ENCODE data around the gene ACYP2. TPM values are rescaled to one million over a fixed set of nuclear protein-coding genes. Genes with fewer than 3 reads are reported as not detected.
"Not testable (repeated sequence)": the region's sequence is repeated elsewhere in the genome, so short reads cannot be mapped to it uniquely, and the experiment has no call there.

Gene ACYP2
- 1 to 10 TPM; 9.9 TPM for total RNA-seq

DNA sequence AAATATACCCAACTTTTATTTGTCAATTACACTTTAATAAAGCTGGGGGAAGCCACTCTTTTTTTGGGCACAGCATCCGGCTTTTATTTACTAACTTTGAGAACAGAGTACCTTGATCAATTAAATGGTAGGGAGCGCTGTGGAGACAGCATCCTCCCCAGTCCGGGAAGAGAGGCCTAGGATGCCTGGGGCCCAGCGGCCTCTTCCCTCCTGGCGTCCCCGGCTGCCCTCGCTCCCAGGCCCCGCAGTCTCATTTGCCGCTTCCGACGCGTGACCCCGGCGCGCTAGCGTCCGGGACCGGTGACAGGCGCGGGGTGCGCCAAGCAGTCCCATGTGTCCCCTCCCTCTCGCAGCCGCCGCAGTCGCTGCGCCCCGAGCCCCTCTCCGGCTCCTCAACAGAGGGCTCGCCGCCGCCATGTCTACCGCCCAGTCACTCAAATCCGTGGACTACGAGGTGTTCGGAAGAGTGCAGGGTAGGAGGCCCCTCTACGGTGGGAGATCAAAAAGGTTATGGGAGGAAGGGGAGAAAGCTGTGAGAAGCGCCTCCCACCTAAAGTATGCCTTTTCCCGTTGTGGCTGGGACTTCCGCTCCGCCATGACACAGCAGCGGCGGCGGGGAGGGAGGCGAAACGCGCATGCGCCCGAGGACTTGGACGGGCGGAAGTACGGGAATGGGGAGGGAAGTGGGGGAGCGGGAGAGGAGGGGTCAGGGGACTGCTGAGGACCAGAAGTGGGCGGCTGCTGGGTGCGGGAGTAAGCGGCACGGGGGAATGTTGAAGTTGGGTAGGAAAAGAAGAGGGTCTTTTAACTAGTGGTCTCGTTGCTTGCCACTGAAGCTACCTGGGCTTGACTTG, at the start of gene ACYP2:
Gene ACYP2 (plus strand): TSS at position 332 of the 854 bp plus-strand sequence.
- peaks cover 11% of the 10 kb centered on the region for H3K4me1 Mint-ChIP-seq
- H3K9me3 Mint-ChIP-seq (ENCODE audit: low read depth) = peaks cover 6% of the 10 kb centered on the region
- no peaks in the 10 kb centered on the region for H3K27me3 Mint-ChIP-seq
- peak; percentile 88 for ATAC-seq
- DNase-seq = peak; percentile 94
- H3K27ac Mint-ChIP-seq = peak within 1 kb of the TSS; percentile 97
- peaks cover 30% of the 10 kb centered on the region for H3K36me3 Mint-ChIP-seq
- CTCF ChIA-PET = interaction anchor here (1.0 to 2.4 kb wide), 5 partner anchors 9 to 407 kb away, joined by 3 to 10 read pairs (median 3); no protein-coding TSS in a partner anchor
- H3K4me3 Mint-ChIP-seq = peak within 1 kb of the TSS; percentile 84

DNA sequence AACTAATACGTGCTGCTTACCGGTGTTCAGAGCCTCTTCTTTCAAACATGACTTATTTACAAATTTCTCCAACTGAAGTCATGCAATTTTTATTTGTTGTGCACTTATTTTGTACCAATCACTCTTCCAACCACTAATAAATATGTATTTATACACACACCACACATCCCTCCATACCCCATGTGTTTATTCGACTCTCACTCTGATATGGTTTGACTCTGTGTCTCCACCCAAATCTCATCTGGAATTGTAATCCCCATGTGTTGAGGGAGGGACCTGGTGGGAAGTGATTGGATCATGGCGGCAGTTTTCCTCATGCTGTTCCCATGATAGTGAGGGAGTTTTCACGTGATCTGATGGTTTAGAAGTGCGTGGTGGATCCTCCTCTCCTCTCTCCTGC, 49.5 kb upstream of the ACYP2 start:
- CTCF ChIA-PET = no interaction called here
- Mint-ChIP-seq H3K4me3 (no peak overlapping the region), H3K27ac (no peak overlapping the region), H3K9me3 (ENCODE audit: low read depth) (peaks cover 2% of the 10 kb centered on the region), H3K27me3 (no peaks in the 10 kb centered on the region), H3K36me3 (peaks cover 7% of the 10 kb centered on the region), H3K4me1 (no peaks in the 10 kb centered on the region)
- ATAC-seq (no peak), DNase-seq (no peak)

DNA sequence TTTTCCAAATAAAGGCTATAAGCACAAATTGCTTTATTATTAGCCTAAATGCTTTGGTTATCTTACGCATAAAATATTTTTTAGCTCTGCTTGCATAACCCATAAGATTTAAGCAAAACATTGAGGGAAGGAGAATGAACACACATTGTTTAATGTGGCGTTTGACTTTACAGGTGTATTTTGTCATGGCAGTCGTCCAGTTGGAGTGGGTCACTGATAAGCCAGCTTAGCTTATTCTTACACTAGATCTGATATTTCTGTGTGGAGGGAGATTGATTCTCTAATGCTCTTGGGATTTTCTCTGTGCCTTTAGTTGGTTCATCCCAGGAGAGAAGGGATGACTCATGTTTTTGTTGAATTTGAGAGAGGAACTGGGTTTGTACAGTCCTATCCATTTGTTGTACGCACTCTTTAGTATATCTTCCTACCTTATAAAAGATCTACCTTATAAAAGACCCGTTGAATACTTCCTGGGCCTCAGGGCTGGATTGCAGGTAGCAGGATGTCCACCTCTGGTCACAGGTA, 47.5 kb upstream of the ACYP2 start:
- Mint-ChIP-seq H3K4me3 (no peak overlapping the region), H3K9me3 (ENCODE audit: low read depth) (no peaks in the 10 kb centered on the region), H3K27me3 (no peaks in the 10 kb centered on the region), H3K27ac (no peak overlapping the region), H3K36me3 (peaks cover 8% of the 10 kb centered on the region), H3K4me1 (peaks cover 2% of the 10 kb centered on the region)
- DNase-seq (no peak), ATAC-seq (no peak)
- CTCF ChIA-PET = interaction anchor here (0.6 kb wide), 1 partner anchor 429 kb away, joined by 3 read pairs; no protein-coding TSS in a partner anchor

DNA sequence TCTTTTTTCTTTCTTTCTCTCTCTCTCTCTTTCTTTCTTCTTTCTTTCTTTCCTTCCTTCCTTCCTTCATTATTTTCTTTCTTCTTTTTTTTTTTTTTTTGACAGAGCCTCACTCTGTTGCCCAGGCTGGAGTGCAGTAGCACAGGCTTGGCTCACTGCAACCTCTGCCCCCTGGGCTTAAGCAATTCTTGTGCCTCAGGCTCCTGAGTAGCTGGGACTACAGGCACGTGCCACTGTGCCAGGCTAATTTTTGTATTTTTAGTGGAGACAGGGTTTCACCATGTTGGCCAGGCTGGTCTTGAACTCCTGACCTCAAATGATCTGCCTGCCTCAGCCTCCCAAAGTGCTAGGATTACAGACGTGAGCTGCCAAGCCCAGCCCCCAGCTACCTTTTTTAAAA, 42.9 kb upstream of the ACYP2 start:
- H3K4me3 Mint-ChIP-seq; H3K27ac Mint-ChIP-seq; H3K27me3 Mint-ChIP-seq; CTCF ChIA-PET; DNase-seq; H3K36me3 Mint-ChIP-seq; H3K9me3 Mint-ChIP-seq (ENCODE audit: low read depth); ATAC-seq: not testable (repeated sequence)
- peaks cover 27% of the 10 kb centered on the region for H3K4me1 Mint-ChIP-seq

DNA sequence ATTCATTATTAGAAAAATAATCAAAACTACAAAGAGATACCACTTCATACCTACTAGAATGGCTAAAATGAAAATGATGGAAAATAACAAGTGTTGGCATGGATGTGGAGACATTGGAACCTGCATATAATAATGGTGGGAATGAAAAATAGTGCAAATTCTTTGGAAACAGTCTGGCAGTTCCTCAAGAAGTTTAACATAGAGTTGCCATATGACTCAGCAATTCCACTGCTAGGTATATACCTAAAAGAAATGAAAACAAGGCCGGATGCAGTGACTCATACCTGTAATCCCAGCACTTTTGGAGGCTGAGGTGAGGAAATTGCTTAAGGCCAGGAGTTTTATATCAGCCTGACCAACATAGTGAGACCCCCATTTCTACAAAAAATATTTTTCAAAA, 41.6 kb upstream of the ACYP2 start:
- no peaks in the 10 kb centered on the region for H3K27me3 Mint-ChIP-seq
- H3K4me3 Mint-ChIP-seq = no peak overlapping the region
- no peak overlapping the region for H3K27ac Mint-ChIP-seq
- DNase-seq = peak; percentile 61
- ATAC-seq = peak; percentile 86
- H3K9me3 Mint-ChIP-seq (ENCODE audit: low read depth) = no peaks in the 10 kb centered on the region
- H3K36me3 Mint-ChIP-seq = peaks cover 6% of the 10 kb centered on the region
- CTCF ChIA-PET = no interaction called here
- peaks cover 29% of the 10 kb centered on the region for H3K4me1 Mint-ChIP-seq

DNA sequence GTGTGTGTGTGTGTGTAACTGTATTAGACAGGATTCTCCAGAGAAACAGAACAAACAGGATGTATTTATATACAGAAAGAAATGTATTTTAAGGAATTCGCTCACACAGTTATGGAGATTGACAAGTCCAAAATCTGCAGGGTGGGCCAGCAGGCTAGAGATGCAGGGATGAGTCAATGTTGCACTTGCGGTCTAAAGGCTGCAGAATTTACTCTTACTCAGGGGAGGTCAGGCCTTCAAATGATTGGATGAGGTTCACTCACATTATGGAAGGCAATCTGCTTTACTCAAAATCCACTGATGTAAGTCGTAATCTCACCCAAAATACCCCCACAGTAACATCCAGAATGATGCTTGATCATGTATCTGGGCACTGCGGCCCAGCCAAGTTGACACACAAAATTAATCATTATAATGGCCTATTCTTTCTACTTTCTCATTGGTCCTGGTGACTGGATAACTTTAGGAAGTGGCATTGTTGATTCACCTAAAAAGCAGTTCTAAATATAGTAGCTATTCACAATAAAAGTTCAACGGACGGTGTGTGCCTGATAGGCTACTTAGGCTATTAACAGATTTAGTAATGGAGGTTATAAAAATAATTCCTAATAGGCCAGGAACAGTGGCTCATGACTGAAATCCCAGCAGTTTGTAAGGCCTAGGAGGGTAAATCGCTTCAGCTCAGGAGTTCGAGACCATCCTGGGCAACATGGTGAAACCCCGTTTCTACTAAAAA, 40.6 kb upstream of the ACYP2 start:
- Mint-ChIP-seq H3K36me3 (peaks cover 6% of the 10 kb centered on the region), H3K9me3 (ENCODE audit: low read depth) (no peaks in the 10 kb centered on the region), H3K27me3 (no peaks in the 10 kb centered on the region), H3K27ac (no peak overlapping the region), H3K4me3 (no peak overlapping the region), H3K4me1 (peaks cover 29% of the 10 kb centered on the region)
- CTCF ChIA-PET = no interaction called here
- ATAC-seq (no peak), DNase-seq (no peak)

DNA sequence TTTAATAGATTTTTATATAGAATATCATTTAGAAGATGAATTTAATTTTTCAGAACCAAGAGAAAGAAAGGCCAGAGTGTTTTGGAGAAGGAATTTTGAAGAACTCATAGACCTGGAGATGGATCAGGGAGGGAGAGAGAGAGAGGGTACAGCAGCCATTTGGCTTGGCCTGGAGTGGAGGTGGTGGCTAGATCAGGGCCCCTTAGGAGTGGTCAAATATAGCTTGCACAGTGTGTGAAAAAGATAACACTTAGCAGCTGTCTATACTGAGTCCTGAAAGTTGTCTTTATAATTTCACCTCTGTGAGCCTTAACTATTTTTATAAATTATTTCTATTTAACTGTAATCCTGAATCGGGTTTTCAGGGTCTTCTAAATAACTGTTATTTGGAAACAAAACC, 38.8 kb upstream of the ACYP2 start:
- H3K4me1 Mint-ChIP-seq = peaks cover 36% of the 10 kb centered on the region
- H3K36me3 Mint-ChIP-seq = peaks cover 6% of the 10 kb centered on the region
- CTCF ChIA-PET = interaction anchor here (0.6 to 1.4 kb wide), 4 partner anchors 23 to 153 kb away, joined by 3 to 4 read pairs (median 3); no protein-coding TSS in a partner anchor
- ATAC-seq = no peak
- no peaks in the 10 kb centered on the region for H3K27me3 Mint-ChIP-seq
- no peak overlapping the region for H3K27ac Mint-ChIP-seq
- H3K9me3 Mint-ChIP-seq (ENCODE audit: low read depth) = no peaks in the 10 kb centered on the region
- DNase-seq = no peak
- H3K4me3 Mint-ChIP-seq = no peak overlapping the region

GRCh38 chr2:54077088-54077900, 38.1 kb upstream of the ACYP2 start:
- DNase-seq (no peak), ATAC-seq (no peak)
- Mint-ChIP-seq H3K4me3 (no peak overlapping the region), H3K36me3 (peaks cover 6% of the 10 kb centered on the region), H3K9me3 (ENCODE audit: low read depth) (no peaks in the 10 kb centered on the region), H3K27me3 (no peaks in the 10 kb centered on the region), H3K4me1 (peaks cover 42% of the 10 kb centered on the region), H3K27ac (no peak overlapping the region)
- CTCF ChIA-PET = interaction anchor here (0.6 to 1.4 kb wide), 4 partner anchors 24 to 154 kb away, joined by 3 to 4 read pairs (median 3); no protein-coding TSS in a partner anchor

DNA sequence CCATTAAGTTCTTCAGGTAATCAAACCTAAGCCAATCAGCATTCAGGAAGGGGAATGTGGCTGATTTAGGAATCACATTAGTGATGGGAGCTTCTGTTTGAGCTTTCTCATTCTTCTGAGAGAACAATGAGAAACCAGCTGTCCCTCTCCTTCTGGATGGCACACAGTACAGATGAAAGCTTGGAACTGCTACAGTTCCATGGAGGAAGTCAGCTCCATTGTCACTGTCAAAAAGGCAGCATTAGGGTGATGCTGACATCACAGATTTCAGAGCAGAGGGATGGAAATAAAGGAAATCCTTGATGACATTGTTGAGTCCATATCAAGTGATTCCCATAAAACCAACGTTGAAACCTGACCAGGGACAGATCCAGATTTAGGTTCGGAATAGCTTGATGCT, 36.1 kb upstream of the ACYP2 start:
- CTCF ChIA-PET = no interaction called here
- Mint-ChIP-seq H3K9me3 (ENCODE audit: low read depth) (no peaks in the 10 kb centered on the region), H3K4me3 (no peak overlapping the region), H3K27ac (no peak overlapping the region), H3K27me3 (no peaks in the 10 kb centered on the region), H3K4me1 (peaks cover 32% of the 10 kb centered on the region), H3K36me3 (peaks cover 3% of the 10 kb centered on the region)
- ATAC-seq = no peak
- DNase-seq = no peak

- Mint-ChIP-seq H3K9me3 (ENCODE audit: low read depth) (no peaks in the 10 kb centered on the region), H3K27ac (peak overlapping the region; percentile 82), H3K36me3 (peaks cover 2% of the 10 kb centered on the region), H3K4me1 (peaks cover 32% of the 10 kb centered on the region), H3K27me3 (no peaks in the 10 kb centered on the region), H3K4me3 (peak overlapping the region; percentile 7)
- peak; percentile 92 for DNase-seq
- CTCF ChIA-PET = interaction anchor here (0.6 to 1.3 kb wide), 2 partner anchors 19 to 132 kb away, joined by 3 read pairs; no protein-coding TSS in a partner anchor
- ATAC-seq = peak; percentile 91
Observed at GRCh38 chr2:54081574-54081973, 33.8 kb upstream of the ACYP2 start.

DNA sequence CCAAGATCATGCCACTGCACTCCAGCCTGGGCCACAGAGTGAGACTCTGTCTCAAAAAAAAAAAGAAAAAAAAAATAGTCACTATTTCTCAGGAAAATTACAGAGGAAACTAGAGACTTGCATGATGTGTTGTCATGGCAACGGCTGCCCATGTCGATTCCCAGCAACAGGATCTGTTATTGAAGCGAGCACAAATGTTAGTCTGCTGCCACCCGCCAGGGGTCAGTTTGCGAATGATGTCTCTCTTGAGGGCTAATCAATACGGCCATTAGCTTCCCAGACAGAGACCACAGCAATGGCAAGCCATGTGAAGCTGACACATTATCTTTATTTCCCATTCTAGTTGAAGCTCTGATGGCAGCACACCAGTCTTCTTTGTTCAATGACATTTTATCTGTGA, 32.4 kb upstream of the ACYP2 start:
- CTCF ChIA-PET = no interaction called here
- no peak for DNase-seq
- H3K27me3 Mint-ChIP-seq = no peaks in the 10 kb centered on the region
- H3K4me3 Mint-ChIP-seq = no peak overlapping the region
- H3K4me1 Mint-ChIP-seq = peaks cover 24% of the 10 kb centered on the region
- H3K9me3 Mint-ChIP-seq (ENCODE audit: low read depth) = no peaks in the 10 kb centered on the region
- ATAC-seq = no peak
- no peaks in the 10 kb centered on the region for H3K36me3 Mint-ChIP-seq
- no peak overlapping the region for H3K27ac Mint-ChIP-seq

GRCh38 chr2:54083445-54083844, 32.0 kb upstream of the ACYP2 start:
- no peak overlapping the region for H3K27ac Mint-ChIP-seq
- CTCF ChIA-PET = interaction anchor here (1.0 kb wide), 1 partner anchor 16 kb away, joined by 3 read pairs; no protein-coding TSS in a partner anchor

GRCh38 chr2:54084600-54084999, 30.8 kb upstream of the ACYP2 start:
- ATAC-seq (no peak), DNase-seq (no peak)
- no peak overlapping the region for H3K27ac Mint-ChIP-seq
- H3K27me3 Mint-ChIP-seq = no peaks in the 10 kb centered on the region
- H3K4me1 Mint-ChIP-seq = peaks cover 24% of the 10 kb centered on the region
- H3K36me3 Mint-ChIP-seq = no peaks in the 10 kb centered on the region
- no peaks in the 10 kb centered on the region for H3K9me3 Mint-ChIP-seq (ENCODE audit: low read depth)
- no peak overlapping the region for H3K4me3 Mint-ChIP-seq
- CTCF ChIA-PET = no interaction called here

More at GRCh38 chr2:54083445-54083844, 32.0 kb upstream of the ACYP2 start:
- Mint-ChIP-seq H3K36me3 (no peaks in the 10 kb centered on the region), H3K27me3 (no peaks in the 10 kb centered on the region), H3K9me3 (ENCODE audit: low read depth) (no peaks in the 10 kb centered on the region), H3K4me1 (peaks cover 24% of the 10 kb centered on the region), H3K4me3 (no peak overlapping the region)
- DNase-seq = no peak
- no peak for ATAC-seq
